H1 (cell line): Measurements from ENCODE around the gene COL1A1. TPM values are rescaled to one million over a fixed set of nuclear protein-coding genes. Genes with fewer than 3 reads are reported as not detected.

Source experiments
- CTCF ChIA-PET: fragments of 300-600 bp; sonication (Branson Sonifier 250); formaldehyde crosslinking; loops from one replicate; lab custom pipeline; 2021; ENCODE audit not compliant: partially characterized antibody; lab: Charles Lee
- POLR2A ChIA-PET: fragments of 300-600 bp; sonication (Branson Sonifier 250); formaldehyde crosslinking; loops from one replicate; lab custom pipeline; 2021; ENCODE audit warnings: inconsistent platforms; ENCODE audit not compliant: partially characterized antibody; lab: Charles Lee
- DNase-seq, 2 experiments: peaks; one replicate each; pipeline versions ENCODE4 v3.0.0 to v3.0.0-alpha.2; 2010 to 2022; ENCODE audit warnings: low spot score in 2 of 2, low read depth in 1 of 2, mixed read lengths in 1 of 2
- FAIRE-seq: peaks from 2 replicates; lab custom pipeline; 2011; peaks lifted over from hg19 to GRCh38; lab: Jason Lieb, UNC
- H2AFZ ChIP-seq: 2 replicates; pipeline ENCODE4 v1.8.1; 2012; ENCODE audit warnings: low read length, inconsistent platforms
- H2AK5ac ChIP-seq: 2 replicates; pipeline ENCODE4 v1.6.1; 2013; ENCODE audit warnings: low read depth, low read length
- H2BK120ac ChIP-seq: replicated peaks from 2 replicates; pipeline ENCODE3; 2013; ENCODE audit warnings: low read depth, low read length, inconsistent platforms
- H2BK12ac ChIP-seq: 2 replicates; pipeline ENCODE4 v1.6.1; 2013; ENCODE audit warnings: low read depth, low read length
- H2BK15ac ChIP-seq: 2 replicates; pipeline ENCODE4 v1.6.1; 2013; ENCODE audit warnings: low read length
- H2BK20ac ChIP-seq: 2 replicates; pipeline ENCODE4 v1.6.1; 2013; ENCODE audit warnings: low read length
- H2BK5ac ChIP-seq: 2 replicates; pipeline ENCODE4 v1.6.1; 2013; ENCODE audit warnings: low read depth, low read length
- H3K14ac ChIP-seq: 2 replicates; pipeline ENCODE4 v1.6.1; 2013; ENCODE audit warnings: inconsistent platforms; ENCODE audit not compliant: insufficient read length
- H3K18ac ChIP-seq: 2 replicates; pipeline ENCODE4 v1.6.1; 2013; ENCODE audit warnings: low read length; ENCODE audit errors: extremely low read depth
- H3K23ac ChIP-seq: 2 replicates; pipeline ENCODE4 v1.6.1; 2013; ENCODE audit warnings: inconsistent platforms; ENCODE audit not compliant: insufficient read length
- H3K23me2 ChIP-seq: 2 replicates; pipeline ENCODE4 v1.6.1; 2013; ENCODE audit warnings: low read depth, low read length
- H3K27ac ChIP-seq: 2 replicates; pipeline ENCODE4 v1.6.1; 2011; ENCODE audit warnings: low read depth, low read length, inconsistent platforms
- H3K27me3 ChIP-seq, 4 experiments: replicated peaks in 1 of 4; 1 replicate in 1 of 4; 2 replicates in 3 of 4; pipeline versions ENCODE4 v1.6.1 to v1.8.1; 2011 to 2013; ENCODE audit warnings: low read length in 3 of 4, mild to moderate bottlenecking in 3 of 4, inconsistent platforms in 2 of 4, mixed read lengths in 2 of 4, moderate library complexity in 1 of 4; ENCODE audit not compliant: control insufficient read depth in 3 of 4, insufficient read depth in 3 of 4; ENCODE audit errors: extremely low read depth in 1 of 4
- H3K36me3 ChIP-seq, 4 experiments: 2 replicates each; pipeline versions ENCODE4 v1.6.1 to v1.8.1; 2011 to 2013; ENCODE audit warnings: mild to moderate bottlenecking in 4 of 4, low read length in 3 of 4, moderate library complexity in 2 of 4, control low read depth in 1 of 4, inconsistent platforms in 1 of 4; ENCODE audit not compliant: insufficient read depth in 4 of 4, control insufficient read depth in 2 of 4
- H3K4ac ChIP-seq: replicated peaks from 2 replicates; pipeline ENCODE3; 2013; ENCODE audit warnings: low read length, low read depth, mixed read lengths, inconsistent platforms; ENCODE audit not compliant: insufficient read length
- H3K4me1 ChIP-seq, 4 experiments: replicated peaks in 1 of 4; 1 replicate in 1 of 4; 2 replicates in 3 of 4; pipeline versions ENCODE4 v1.6.1 to v1.8.1; 2011 to 2013; ENCODE audit warnings: low read length in 3 of 4, inconsistent platforms in 2 of 4, mixed read lengths in 1 of 4; ENCODE audit not compliant: insufficient read depth in 4 of 4, control insufficient read depth in 3 of 4
- H3K4me2 ChIP-seq, 2 experiments: 2 replicates each; pipeline versions ENCODE4 v1.6.1 to v1.8.1; 2011 to 2013; ENCODE audit warnings: low read depth in 2 of 2, low read length in 2 of 2, control low read depth in 1 of 2, inconsistent platforms in 1 of 2, mild to moderate bottlenecking in 1 of 2; ENCODE audit not compliant: insufficient read depth in 1 of 2
- H3K4me3 ChIP-seq, 4 experiments: fragments of 200-600, 300-600 bp in 1 of 4; sonication (generic), shearing (Covaris generic), sonication (Bioruptor Twin) in 1 of 4; 2 replicates each; pipeline versions ENCODE4 v1.5.1 to v1.8.1; 2011 to 2016; ENCODE audit warnings: low read length in 4 of 4, low read depth in 3 of 4, control low read depth in 2 of 4, inconsistent platforms in 2 of 4, mild to moderate bottlenecking in 2 of 4, mixed read lengths in 1 of 4, moderate library complexity in 1 of 4; ENCODE audit not compliant: insufficient read depth in 2 of 4; ENCODE audit errors: extremely low read depth in 1 of 4
- H3K56ac ChIP-seq: replicated peaks from 2 replicates; pipeline ENCODE3; 2013; ENCODE audit warnings: low read depth, mild to moderate bottlenecking, mixed read lengths, low read length, inconsistent platforms; ENCODE audit not compliant: insufficient read length
- H3K79me1 ChIP-seq: 2 replicates; pipeline ENCODE4 v1.6.1; 2013; ENCODE audit warnings: low read depth, low read length, control low read depth
- H3K79me2 ChIP-seq, 2 experiments: 2 replicates each; pipeline versions ENCODE4 v1.6.1 to v1.8.1; 2012 to 2013; ENCODE audit warnings: low read length in 2 of 2, mild to moderate bottlenecking in 2 of 2, inconsistent platforms in 1 of 2; ENCODE audit not compliant: insufficient read depth in 2 of 2, control insufficient read depth in 1 of 2
- H3K9ac ChIP-seq, 4 experiments: replicated peaks in 1 of 4; 1 replicate in 1 of 4; 2 replicates in 3 of 4; pipeline versions ENCODE4 v1.6.1 to v1.8.1; 2011 to 2013; ENCODE audit warnings: low read depth in 3 of 4, low read length in 3 of 4, control low read depth in 2 of 4, mild to moderate bottlenecking in 2 of 4, moderate library complexity in 2 of 4, inconsistent platforms in 1 of 4; ENCODE audit errors: extremely low read depth in 1 of 4
- H3K9me3 ChIP-seq, 2 experiments: 2 replicates each; pipeline versions ENCODE4 v1.6.1 to v1.8.1; 2012 to 2013; ENCODE audit warnings: mild to moderate bottlenecking in 2 of 2, moderate library complexity in 2 of 2, control low read depth in 1 of 2, inconsistent platforms in 1 of 2, low read depth in 1 of 2, low read length in 1 of 2, mixed read lengths in 1 of 2; ENCODE audit not compliant: insufficient read depth in 2 of 2
- H4K20me1 ChIP-seq, 2 experiments: replicated peaks in 1 of 2; 2 replicates each; pipeline versions ENCODE3 to v1.8.1; 2011 to 2013; ENCODE audit warnings: inconsistent platforms in 2 of 2, low read length in 2 of 2, mild to moderate bottlenecking in 1 of 2; ENCODE audit not compliant: insufficient read depth in 2 of 2, control insufficient read depth in 1 of 2
- H4K5ac ChIP-seq: 2 replicates; pipeline ENCODE4 v1.6.1; 2013; ENCODE audit warnings: low read length, low read depth, mixed read lengths, inconsistent platforms; ENCODE audit not compliant: insufficient read length
- H4K8ac ChIP-seq: 2 replicates; pipeline ENCODE4 v1.8.0; 2013; ENCODE audit warnings: mild to moderate bottlenecking, moderate library complexity, low read length, inconsistent platforms; ENCODE audit not compliant: insufficient read depth; ENCODE audit errors: extremely low read depth
- H4K91ac ChIP-seq: replicated peaks from 2 replicates; pipeline ENCODE3; 2013; ENCODE audit warnings: low read length, mixed read lengths, inconsistent platforms; ENCODE audit not compliant: insufficient read length
- CTBP2 ChIP-seq: IDR thresholded peaks from 2 replicates; pipeline ENCODE4 v1.7.0; 2011; ENCODE audit warnings: borderline replicate concordance, mild to moderate bottlenecking, moderate library complexity, mixed read lengths, low read length; ENCODE audit not compliant: insufficient read depth, insufficient read length
- GABPA ChIP-seq: IDR thresholded peaks from 2 replicates; pipeline ENCODE4 v1.6.1; 2011; ENCODE audit warnings: mild to moderate bottlenecking, low read length, moderate library complexity, borderline replicate concordance; ENCODE audit not compliant: insufficient read depth
- YY1 ChIP-seq: IDR thresholded peaks from 2 replicates; pipeline ENCODE4 v1.6.1; 2011; ENCODE audit warnings: low read depth, mild to moderate bottlenecking, low read length
- WGBS, 2 experiments: shearing (Covaris generic) in 1 of 2; methylation state at CpG; one replicate each; pipeline versions ENCODE4 v1.1.6 to v1.1.7; 2013 to 2015; ENCODE audit warnings: low lambda C conversion rate in 2 of 2, mixed read lengths in 2 of 2, inconsistent platforms in 1 of 2, low coverage in 1 of 2, missing lambda C conversion rate in 1 of 2; ENCODE audit not compliant: insufficient replicate concordance in 2 of 2, insufficient coverage in 1 of 2, insufficient read length in 1 of 2; ENCODE audit errors: extremely low coverage in 1 of 2, missing lambda C conversion rate in 1 of 2; 5-methylcytosine and 5-hydroxymethylcytosine counted together
- polyA plus RNA-seq, 7 experiments: library from polyadenylated mRNA; depleted of rRNA in 3 of 7; stranded (reverse) in 5 of 7; unstranded in 2 of 7; fragments of >200 nt in 5 of 7; fragments of 200-250 nt in 2 of 7; gene quantifications; 1 replicate in 5 of 7; 2 replicates in 1 of 7; 4 replicates in 1 of 7; pipeline versions ENCODE4 v1.2.1 to v1.2.3, GENCODE V29; 2011 to 2013; ENCODE audit warnings: missing spikeins in 2 of 7, mixed read lengths in 2 of 7
- total RNA-seq: library from RNA; stranded (reverse); fragmentation: NEBNext Ultra II Directional; extraction: Animal tissue kit (Norgen Biotek cat#: 25700); gene quantifications from 2 replicates; pipeline ENCODE4 v1.2.1, GENCODE V29; 2021

COL1A1 gene
- total and polyA plus RNA-seq, 2 of the 8 experiments (the other 6 are each of a cell fraction or from before 2014, with no cell fraction given): 14.1 to 80.4 TPM

DNA sequence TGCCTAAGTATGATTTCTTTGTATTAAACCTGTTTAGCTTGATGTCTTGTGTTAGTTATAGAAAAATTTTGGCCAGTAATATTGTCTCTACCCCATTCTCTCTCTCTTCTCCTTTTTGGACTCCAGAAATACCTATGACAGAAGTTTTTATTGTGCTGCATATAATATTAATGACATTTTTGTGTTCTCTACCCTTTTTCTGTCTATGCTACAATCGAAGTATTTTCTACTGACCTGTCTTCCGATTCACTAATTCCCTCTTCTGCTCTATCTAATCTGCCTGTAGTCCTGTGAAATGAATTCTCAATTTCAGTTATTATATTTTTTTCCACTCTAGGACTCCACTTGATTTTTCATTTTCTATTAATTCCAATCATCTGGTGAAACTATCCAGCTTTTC lies 46.8 kb upstream of the COL1A1 start:
- no peak overlapping the region for H4K91ac ChIP-seq
- no peak for FAIRE-seq
- H3K18ac ChIP-seq: no peak overlapping the region

More for the DNA sequence above, 46.8 kb upstream of the COL1A1 start:
- Histone ChIP-seq H2BK5ac (no peak overlapping the region), H3K27ac (no peak overlapping the region), H3K4me3 (no peak overlapping the region), H3K9me3 (no peaks in the 10 kb centered on the region), H2BK120ac (no peak overlapping the region), H2BK20ac (no peak overlapping the region), H2AK5ac (no peak overlapping the region), H2BK15ac (no peak overlapping the region), H4K20me1 (no peaks in the 10 kb centered on the region), H3K9ac (no peak overlapping the region), H3K4me1 (no peaks in the 10 kb centered on the region), H3K4ac (no peak overlapping the region), H3K14ac (no peak overlapping the region), H3K27me3 (no peaks in the 10 kb centered on the region), H3K79me1 (no peaks in the 10 kb centered on the region), H3K36me3 (no peaks in the 10 kb centered on the region), H2AFZ (no peak overlapping the region), H3K23me2 (no peaks in the 10 kb centered on the region), H3K79me2 (no peaks in the 10 kb centered on the region), H3K23ac (no peak overlapping the region), H3K56ac (no peak overlapping the region), H2BK12ac (no peak overlapping the region), H4K5ac (no peak overlapping the region), H4K8ac (no peak overlapping the region), H3K4me2 (no peak overlapping the region)
- DNase-seq: no peak
- TF ChIP-seq YY1: no peak
- no peak for TF ChIP-seq GABPA
- no peak for TF ChIP-seq CTBP2
- WGBS, 2 experiments: 70% methylated on average over 2 of the region's 2 CpGs; no CpG with 5 or more reads in 1 of the 2 experiments
- ChIA-PET POLR2A (no interaction called here), CTCF (interaction anchor here (1.0 kb wide), 1 partner anchor 79 kb away, joined by 3 read pairs; no protein-coding TSS in a partner anchor)
